DOHH2 (cell line): ENCODE measurements around the gene MYO1D.

ENCODE experiments used
- H3F3A ChIP-seq: fragments of 200-600 bp; sonication (generic), shearing (Covaris generic); 2 replicates; pipeline ENCODE4 v1.6.0; 2016; ENCODE audit warnings: antibody characterized with exemption, mild to moderate bottlenecking; ENCODE audit not compliant: control insufficient read depth, insufficient read depth
- H3K27ac ChIP-seq: fragments of 200-600 bp; sonication (generic); 2 replicates; pipeline ENCODE4 v1.5.1; 2014; ENCODE audit warnings: low read depth, mild to moderate bottlenecking, low read length, moderate library complexity
- H3K27me3 ChIP-seq: fragments of 200-600 bp; sonication (generic); 2 replicates; pipeline ENCODE4 v1.6.1; 2014; ENCODE audit warnings: mild to moderate bottlenecking, low read length, mixed read lengths; ENCODE audit not compliant: control insufficient read depth
- H3K36me3 ChIP-seq: fragments of 200-600 bp; sonication (generic); 2 replicates; pipeline ENCODE4 v1.6.1; 2014; ENCODE audit warnings: mild to moderate bottlenecking, low read length, moderate library complexity, mixed read lengths; ENCODE audit not compliant: control insufficient read depth
- H3K4me1 ChIP-seq: fragments of 200-600 bp; sonication (generic); 2 replicates; pipeline ENCODE4 v1.6.1; 2014; ENCODE audit warnings: mild to moderate bottlenecking, low read length, mixed read lengths; ENCODE audit not compliant: control insufficient read depth
- H3K4me2 ChIP-seq: fragments of 200-600 bp; sonication (generic); 2 replicates; pipeline ENCODE4 v1.6.0; 2014; ENCODE audit warnings: mild to moderate bottlenecking, low read length, moderate library complexity
- H3K4me3 ChIP-seq: fragments of 200-600 bp; sonication (generic); 2 replicates; pipeline ENCODE4 v1.5.1; 2014; ENCODE audit warnings: mild to moderate bottlenecking, low read length, mixed read lengths
- H3K79me2 ChIP-seq: fragments of 200-600 bp; sonication (generic); 2 replicates; pipeline ENCODE4 v1.6.1; 2014; ENCODE audit warnings: mild to moderate bottlenecking, low read length, mixed read lengths; ENCODE audit not compliant: control insufficient read depth
- H3K9me2 ChIP-seq: fragments of 200-600 bp; sonication (generic); replicated peaks from 2 replicates; pipeline ENCODE4 v1.6.1; 2014; ENCODE audit warnings: mild to moderate bottlenecking, low read length, mixed read lengths; ENCODE audit not compliant: control insufficient read depth
- H3K9me3 ChIP-seq: fragments of 200-600 bp; sonication (generic); 2 replicates; pipeline ENCODE4 v1.6.1; 2014; ENCODE audit warnings: antibody characterized with exemption, low read length, mixed read lengths; ENCODE audit not compliant: control insufficient read depth, insufficient read depth
- H4K20me1 ChIP-seq: fragments of 200-600 bp; sonication (generic); 2 replicates; pipeline ENCODE4 v1.6.0; 2014; ENCODE audit warnings: low read depth, mild to moderate bottlenecking, antibody characterized with exemption, low read length, moderate library complexity; ENCODE audit not compliant: control insufficient read depth, insufficient read depth
- CTCF ChIP-seq: fragments of 200-600 bp; sonication (generic); IDR thresholded peaks from one replicate; pipeline ENCODE4 v1.5.1; 2014; ENCODE audit warnings: antibody characterized with exemption, mild to moderate bottlenecking, low read depth, low read length; ENCODE audit not compliant: poor library complexity, severe bottlenecking
- EZH2phosphoT487 ChIP-seq: fragments of 200-600 bp; sonication (generic); IDR thresholded peaks from 2 replicates; pipeline ENCODE4 v1.6.1; 2017; ENCODE audit warnings: borderline replicate concordance, mild to moderate bottlenecking, antibody characterized with exemption, low read length, moderate library complexity, mixed read lengths

Gene MYO1D

GRCh38 chr17:32629563-32630190, 247.2 kb downstream of the MYO1D start:
- Histone ChIP-seq H3K4me1 (no peaks in the 10 kb centered on the region), H4K20me1 (no peaks in the 10 kb centered on the region), H3F3A (no peaks in the 10 kb centered on the region), H3K79me2 (no peaks in the 10 kb centered on the region), H3K27me3 (peaks cover 9% of the 10 kb centered on the region), H3K27ac (no peak overlapping the region), H3K36me3 (no peaks in the 10 kb centered on the region), H3K9me3 (no peaks in the 10 kb centered on the region), H3K4me3 (no peak overlapping the region), H3K4me2 (no peak overlapping the region), H3K9me2 (no peaks in the 10 kb centered on the region)
- TF ChIP-seq CTCF (no peak), EZH2phosphoT487 (no peak)

GRCh38 chr17:32628271-32629044, 248.5 kb downstream of the MYO1D start:
- H3F3A ChIP-seq, result no peaks in the 10 kb centered on the region
- no peaks in the 10 kb centered on the region for H3K4me1 ChIP-seq
- H3K9me2 ChIP-seq, result no peaks in the 10 kb centered on the region
- peaks cover 6% of the 10 kb centered on the region for H3K27me3 ChIP-seq
- no peaks in the 10 kb centered on the region for H3K36me3 ChIP-seq
- no peak overlapping the region for H3K27ac ChIP-seq
- no peak overlapping the region for H3K4me2 ChIP-seq
- TF ChIP-seq EZH2phosphoT487, result no peak
- TF ChIP-seq CTCF, result no peak
- H3K9me3 ChIP-seq, result no peaks in the 10 kb centered on the region
- no peak overlapping the region for H3K4me3 ChIP-seq
- H4K20me1 ChIP-seq, result no peaks in the 10 kb centered on the region
- no peaks in the 10 kb centered on the region for H3K79me2 ChIP-seq

GRCh38 chr17:32627239-32627996, 249.5 kb downstream of the MYO1D start:
- no peaks in the 10 kb centered on the region for H3F3A ChIP-seq
- peaks cover 6% of the 10 kb centered on the region for H3K27me3 ChIP-seq
- TF ChIP-seq EZH2phosphoT487, result no peak
- no peak for TF ChIP-seq CTCF
- no peaks in the 10 kb centered on the region for H3K4me1 ChIP-seq
- H3K9me3 ChIP-seq, result no peaks in the 10 kb centered on the region
- H3K36me3 ChIP-seq, result no peaks in the 10 kb centered on the region
- H3K4me3 ChIP-seq, result no peak overlapping the region
- no peaks in the 10 kb centered on the region for H3K9me2 ChIP-seq
- no peak overlapping the region for H3K27ac ChIP-seq
- no peaks in the 10 kb centered on the region for H4K20me1 ChIP-seq
- no peak overlapping the region for H3K4me2 ChIP-seq
- no peaks in the 10 kb centered on the region for H3K79me2 ChIP-seq
